Measurements from ENCODE around the gene PTPRM.
A peak's percentile ranks its signal among the peaks of the same experiment; 100 is the strongest.

PTPRM gene

DNA sequence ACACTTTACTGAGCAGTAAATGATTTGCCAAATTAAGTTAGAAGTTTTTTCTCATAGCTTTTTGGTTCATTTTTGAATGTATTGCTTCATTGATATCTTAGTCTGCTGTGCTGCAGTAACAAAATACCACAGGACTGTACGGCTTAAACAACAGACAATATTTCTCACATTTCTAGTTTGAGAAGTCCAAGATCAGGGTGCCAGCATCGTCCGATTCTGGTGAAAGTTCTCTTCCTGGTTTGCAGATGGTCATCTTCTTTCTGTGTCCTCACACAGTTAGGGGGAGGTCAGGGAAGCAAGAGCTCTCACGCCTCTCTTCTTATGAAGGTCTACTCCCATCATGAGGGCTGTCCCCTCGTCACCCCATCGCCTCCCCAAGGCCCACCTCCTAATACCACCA is 325.4 kb downstream of the PTPRM start:
- Histone ChIP-seq H3K4me1 (ENCODE audit: control insufficient read depth, insufficient read depth, low read length) (no peaks in the 10 kb centered on the region), H3K4me2 (ENCODE audit: low read length) (no peak overlapping the region), H3K9me3 (replicated peaks; ENCODE audit: low read length) (no peaks in the 10 kb centered on the region), H3K9ac (ENCODE audit: low read depth, low read length) (no peak overlapping the region), H3K4me3 (ENCODE audit: low read length) (no peak overlapping the region), H3K27me3 (ENCODE audit: control insufficient read depth, insufficient read depth, low read length) (no peaks in the 10 kb centered on the region), H3K36me3 (ENCODE audit: insufficient read depth, low read length) (no peaks in the 10 kb centered on the region)

GRCh38 chr18:7894592-7894991 is 327.5 kb downstream of the PTPRM start:
- Histone ChIP-seq H3K4me1 (ENCODE audit: control insufficient read depth, insufficient read depth, low read length) (no peaks in the 10 kb centered on the region), H3K4me3 (ENCODE audit: low read length) (no peak overlapping the region), H3K9ac (ENCODE audit: low read depth, low read length) (no peak overlapping the region), H3K4me2 (ENCODE audit: low read length) (no peak overlapping the region), H3K36me3 (ENCODE audit: insufficient read depth, low read length) (no peaks in the 10 kb centered on the region), H3K9me3 (replicated peaks; ENCODE audit: low read length) (no peaks in the 10 kb centered on the region), H3K27me3 (ENCODE audit: control insufficient read depth, insufficient read depth, low read length) (no peaks in the 10 kb centered on the region)

DNA sequence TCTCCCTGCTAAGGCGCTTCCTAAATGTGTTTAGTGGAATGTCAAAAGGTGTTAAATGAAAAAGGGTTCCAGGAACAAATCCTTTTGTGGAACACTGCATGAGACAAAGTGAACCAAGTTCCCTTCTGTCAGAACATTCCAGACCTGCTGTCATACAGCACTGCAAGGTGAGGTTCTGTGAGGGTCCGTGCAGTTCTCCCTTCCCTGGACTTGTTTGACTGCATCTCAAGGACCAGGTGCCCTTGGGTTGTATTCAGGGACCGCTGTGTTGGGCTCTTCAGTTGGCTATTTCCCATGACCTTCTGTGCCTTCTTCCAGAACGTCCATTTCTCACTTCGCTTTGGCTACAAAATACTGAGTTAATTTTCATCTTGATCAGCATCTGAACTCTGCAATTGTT is 328.2 kb downstream of the PTPRM start:
- Histone ChIP-seq H3K9ac (ENCODE audit: low read depth, low read length) (no peak overlapping the region), H3K9me3 (replicated peaks; ENCODE audit: low read length) (no peaks in the 10 kb centered on the region), H3K27me3 (ENCODE audit: control insufficient read depth, insufficient read depth, low read length) (no peaks in the 10 kb centered on the region)

DNA sequence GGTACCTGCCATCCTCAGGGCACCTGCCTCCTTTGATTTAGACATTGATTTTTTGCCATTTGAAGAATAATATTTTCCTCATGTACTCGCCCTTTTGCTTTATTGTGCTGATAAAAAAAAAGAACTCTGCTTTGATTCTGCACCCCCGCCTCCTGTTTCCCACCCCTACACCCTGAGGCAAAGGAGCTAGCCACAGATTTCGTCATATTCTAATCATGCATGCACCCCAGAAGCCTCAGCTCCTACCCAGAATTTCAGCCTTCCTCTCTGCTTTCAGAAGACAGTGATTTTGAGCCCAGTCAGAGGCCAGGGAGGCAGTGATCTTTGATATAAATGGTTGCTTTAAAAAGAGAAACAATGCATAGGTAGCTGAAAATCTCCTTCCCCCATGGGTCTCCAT is 329.0 kb downstream of the PTPRM start:
- no peaks in the 10 kb centered on the region for H3K36me3 ChIP-seq (ENCODE audit: insufficient read depth, low read length)
- no peaks in the 10 kb centered on the region for H3K27me3 ChIP-seq (ENCODE audit: control insufficient read depth, insufficient read depth, low read length)
- H3K9ac ChIP-seq (ENCODE audit: low read depth, low read length): no peak overlapping the region
- H3K4me1 ChIP-seq (ENCODE audit: control insufficient read depth, insufficient read depth, low read length): no peaks in the 10 kb centered on the region
- H3K9me3 ChIP-seq (replicated peaks; ENCODE audit: low read length): no peaks in the 10 kb centered on the region
- H3K4me2 ChIP-seq (ENCODE audit: low read length): no peak overlapping the region
- no peak overlapping the region for H3K4me3 ChIP-seq (ENCODE audit: low read length)

More for the DNA sequence above, 328.2 kb downstream of the PTPRM start:
- no peaks in the 10 kb centered on the region for H3K4me1 ChIP-seq (ENCODE audit: control insufficient read depth, insufficient read depth, low read length)
- no peak overlapping the region for H3K4me2 ChIP-seq (ENCODE audit: low read length)
- no peak overlapping the region for H3K4me3 ChIP-seq (ENCODE audit: low read length)
- H3K36me3 ChIP-seq (ENCODE audit: insufficient read depth, low read length): no peaks in the 10 kb centered on the region

DNA sequence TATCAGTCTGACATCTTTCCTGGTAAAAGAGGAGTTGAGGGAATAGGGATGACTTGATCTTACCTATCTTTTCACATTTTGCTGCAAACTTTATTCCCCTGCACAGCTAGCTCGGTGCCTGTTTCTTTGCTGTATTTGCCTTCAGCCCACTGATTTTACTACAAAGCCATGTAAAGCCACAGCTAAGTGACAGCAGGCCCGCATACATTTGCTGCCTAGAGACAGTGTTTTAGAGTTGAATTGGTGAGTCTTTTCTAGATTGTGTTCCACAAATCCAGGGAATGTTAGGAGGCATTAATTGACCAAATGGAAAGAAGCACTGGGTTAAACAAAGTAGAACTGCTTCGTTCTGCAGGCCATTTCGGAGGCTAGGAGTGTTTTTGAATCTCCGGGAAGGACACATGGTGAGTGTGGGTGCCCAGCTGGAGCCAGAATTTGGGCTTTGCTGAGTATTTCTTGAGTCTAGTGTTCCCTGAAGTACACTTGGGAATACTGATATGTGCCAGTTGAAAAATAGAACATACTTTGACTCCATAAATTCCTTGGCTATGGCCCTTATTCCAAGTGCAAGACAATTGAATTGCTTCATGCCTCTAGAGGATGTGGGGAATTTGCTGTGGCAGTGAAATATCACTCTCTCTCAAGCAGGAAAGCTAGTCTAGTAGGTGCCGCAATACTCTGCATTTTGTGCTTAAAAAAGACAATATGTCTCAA is 329.8 kb downstream of the PTPRM start:
- no peaks in the 10 kb centered on the region for H3K9me3 ChIP-seq (replicated peaks; ENCODE audit: low read length)
- H3K27me3 ChIP-seq (ENCODE audit: control insufficient read depth, insufficient read depth, low read length): no peaks in the 10 kb centered on the region
- no peak overlapping the region for H3K9ac ChIP-seq (ENCODE audit: low read depth, low read length)
- H3K4me2 ChIP-seq (ENCODE audit: low read length): no peak overlapping the region
- peaks cover under 1% of the 10 kb centered on the region for H3K4me1 ChIP-seq (ENCODE audit: control insufficient read depth, insufficient read depth, low read length)
- no peaks in the 10 kb centered on the region for H3K36me3 ChIP-seq (ENCODE audit: insufficient read depth, low read length)
- H3K4me3 ChIP-seq (ENCODE audit: low read length): no peak overlapping the region

DNA sequence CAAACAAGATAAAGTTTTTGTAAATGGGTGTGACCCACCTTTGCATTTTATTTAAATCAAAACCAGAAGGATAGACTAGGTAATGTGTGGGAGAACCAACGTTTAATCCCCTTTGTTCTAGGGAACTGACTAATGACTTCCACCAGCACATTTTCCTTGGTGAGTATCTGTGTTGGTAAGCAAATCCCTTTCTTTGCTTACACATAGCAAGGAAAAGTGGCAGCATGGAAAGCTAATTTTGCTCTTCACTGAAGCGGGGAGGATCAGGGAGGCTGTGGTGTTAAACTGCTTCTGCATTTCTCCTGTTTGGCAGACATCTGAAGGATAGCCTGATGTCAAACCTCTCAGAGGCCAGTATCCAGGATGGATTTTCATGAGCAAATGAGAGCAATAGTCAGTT is 331.1 kb downstream of the PTPRM start:
- Histone ChIP-seq H3K4me2 (ENCODE audit: low read length) (no peak overlapping the region), H3K36me3 (ENCODE audit: insufficient read depth, low read length) (no peaks in the 10 kb centered on the region), H3K4me1 (ENCODE audit: control insufficient read depth, insufficient read depth, low read length) (peaks cover 5% of the 10 kb centered on the region), H3K27me3 (ENCODE audit: control insufficient read depth, insufficient read depth, low read length) (no peaks in the 10 kb centered on the region), H3K9me3 (replicated peaks; ENCODE audit: low read length) (no peaks in the 10 kb centered on the region), H3K9ac (ENCODE audit: low read depth, low read length) (no peak overlapping the region), H3K4me3 (ENCODE audit: low read length) (no peak overlapping the region)

GRCh38 chr18:7899078-7899477 is 332.0 kb downstream of the PTPRM start:
- peaks cover 6% of the 10 kb centered on the region for H3K4me1 ChIP-seq (ENCODE audit: control insufficient read depth, insufficient read depth, low read length)
- H3K4me3 ChIP-seq (ENCODE audit: low read length): no peak overlapping the region
- no peak overlapping the region for H3K4me2 ChIP-seq (ENCODE audit: low read length)
- no peaks in the 10 kb centered on the region for H3K27me3 ChIP-seq (ENCODE audit: control insufficient read depth, insufficient read depth, low read length)
- no peak overlapping the region for H3K9ac ChIP-seq (ENCODE audit: low read depth, low read length)
- no peaks in the 10 kb centered on the region for H3K9me3 ChIP-seq (replicated peaks; ENCODE audit: low read length)
- no peaks in the 10 kb centered on the region for H3K36me3 ChIP-seq (ENCODE audit: insufficient read depth, low read length)

- no peak overlapping the region for H3K4me2 ChIP-seq (ENCODE audit: low read length)
- H3K9ac ChIP-seq (ENCODE audit: low read depth, low read length): no peak overlapping the region
- no peaks in the 10 kb centered on the region for H3K36me3 ChIP-seq (ENCODE audit: insufficient read depth, low read length)
- no peaks in the 10 kb centered on the region for H3K9me3 ChIP-seq (replicated peaks; ENCODE audit: low read length)
- H3K4me3 ChIP-seq (ENCODE audit: low read length): no peak overlapping the region
- H3K27me3 ChIP-seq (ENCODE audit: control insufficient read depth, insufficient read depth, low read length): no peaks in the 10 kb centered on the region
- H3K4me1 ChIP-seq (ENCODE audit: control insufficient read depth, insufficient read depth, low read length): peaks cover 14% of the 10 kb centered on the region
Measured at GRCh38 chr18:7900091-7900490, 333.0 kb downstream of the PTPRM start.

- H3K9ac ChIP-seq (ENCODE audit: low read depth, low read length): no peak overlapping the region
- H3K4me3 ChIP-seq (ENCODE audit: low read length): no peak overlapping the region
- H3K4me2 ChIP-seq (ENCODE audit: low read length): no peak overlapping the region
- no peaks in the 10 kb centered on the region for H3K36me3 ChIP-seq (ENCODE audit: insufficient read depth, low read length)
- no peaks in the 10 kb centered on the region for H3K27me3 ChIP-seq (ENCODE audit: control insufficient read depth, insufficient read depth, low read length)
- no peaks in the 10 kb centered on the region for H3K9me3 ChIP-seq (replicated peaks; ENCODE audit: low read length)
- peaks cover 16% of the 10 kb centered on the region for H3K4me1 ChIP-seq (ENCODE audit: control insufficient read depth, insufficient read depth, low read length)
Measured at GRCh38 chr18:7901657-7902056, 334.5 kb downstream of the PTPRM start.

- no peaks in the 10 kb centered on the region for H3K36me3 ChIP-seq (ENCODE audit: insufficient read depth, low read length)
- H3K4me3 ChIP-seq (ENCODE audit: low read length): no peak overlapping the region
- H3K4me1 ChIP-seq (ENCODE audit: control insufficient read depth, insufficient read depth, low read length): peaks cover 16% of the 10 kb centered on the region
- H3K9me3 ChIP-seq (replicated peaks; ENCODE audit: low read length): no peaks in the 10 kb centered on the region
- no peak overlapping the region for H3K9ac ChIP-seq (ENCODE audit: low read depth, low read length)
- no peaks in the 10 kb centered on the region for H3K27me3 ChIP-seq (ENCODE audit: control insufficient read depth, insufficient read depth, low read length)
- no peak overlapping the region for H3K4me2 ChIP-seq (ENCODE audit: low read length)
Measured at GRCh38 chr18:7902399-7902839, 335.3 kb downstream of the PTPRM start.

- Histone ChIP-seq H3K4me3 (ENCODE audit: low read length) (no peak overlapping the region), H3K4me2 (ENCODE audit: low read length) (peak overlapping the region; percentile 8)
Measured at GRCh38 chr18:7904529-7904928, 337.4 kb downstream of the PTPRM start.

GRCh38 chr18:7908681-7909299 is 341.7 kb downstream of the PTPRM start:
- H3K4me3 ChIP-seq (ENCODE audit: low read length): no peak overlapping the region

More at GRCh38 chr18:7904529-7904928, 337.4 kb downstream of the PTPRM start:
- Histone ChIP-seq H3K4me1 (ENCODE audit: control insufficient read depth, insufficient read depth, low read length) (peaks cover 16% of the 10 kb centered on the region), H3K9ac (ENCODE audit: low read depth, low read length) (no peak overlapping the region), H3K9me3 (replicated peaks; ENCODE audit: low read length) (no peaks in the 10 kb centered on the region), H3K36me3 (ENCODE audit: insufficient read depth, low read length) (no peaks in the 10 kb centered on the region), H3K27me3 (ENCODE audit: control insufficient read depth, insufficient read depth, low read length) (no peaks in the 10 kb centered on the region)

More at GRCh38 chr18:7908681-7909299, 341.7 kb downstream of the PTPRM start:
- H3K9ac ChIP-seq (ENCODE audit: low read depth, low read length): no peak overlapping the region
- no peak overlapping the region for H3K4me2 ChIP-seq (ENCODE audit: low read length)
- peaks cover 10% of the 10 kb centered on the region for H3K4me1 ChIP-seq (ENCODE audit: control insufficient read depth, insufficient read depth, low read length)
- H3K9me3 ChIP-seq (replicated peaks; ENCODE audit: low read length): no peaks in the 10 kb centered on the region
- no peaks in the 10 kb centered on the region for H3K36me3 ChIP-seq (ENCODE audit: insufficient read depth, low read length)
- no peaks in the 10 kb centered on the region for H3K27me3 ChIP-seq (ENCODE audit: control insufficient read depth, insufficient read depth, low read length)

Data from skeletal muscle satellite cell (primary cell).